GM10847 (cell line): ENCODE measurements around the gene MELK.

Experiments used
- POLR2A ChIP-seq: IDR thresholded peaks from 2 replicates; pipeline ENCODE4 v1.6.1; 2011; ENCODE audit not compliant: insufficient read length; ENCODE audit errors: extremely low read depth

MELK gene

DNA sequence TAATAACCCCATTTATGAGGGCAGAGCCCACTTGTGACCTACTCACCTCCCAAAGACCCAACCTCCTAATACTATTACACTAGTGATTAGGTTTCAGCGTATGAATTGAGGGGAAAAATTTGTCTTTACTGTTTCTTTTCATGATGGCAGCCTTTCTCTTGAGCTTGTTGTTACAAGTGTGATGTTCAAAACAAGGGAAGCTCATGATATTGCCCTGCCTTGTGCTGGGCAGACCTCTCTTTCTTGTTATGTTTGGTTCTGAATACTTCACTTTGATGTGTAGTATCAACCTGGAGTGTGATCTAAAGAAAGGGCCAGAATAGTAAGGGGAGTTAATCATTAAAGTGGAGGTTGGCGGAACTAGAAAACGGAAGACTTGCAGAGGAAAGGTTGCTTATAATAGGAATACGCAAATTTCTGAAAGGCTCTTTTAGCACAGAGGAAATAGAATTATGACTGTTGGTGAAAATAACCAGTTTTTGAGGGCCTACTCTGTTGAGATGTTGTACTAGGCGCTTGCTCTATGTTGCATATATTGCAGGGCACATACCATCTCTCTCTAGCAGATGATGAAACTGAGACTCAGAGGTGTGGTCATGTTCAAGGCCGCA is 68.2 kb downstream of the MELK start:
- TF ChIP-seq POLR2A = no peak

- no peak for TF ChIP-seq POLR2A
These were observed 70.1 kb downstream of the MELK start for GRCh38 chr9:36642817-36643216.

DNA sequence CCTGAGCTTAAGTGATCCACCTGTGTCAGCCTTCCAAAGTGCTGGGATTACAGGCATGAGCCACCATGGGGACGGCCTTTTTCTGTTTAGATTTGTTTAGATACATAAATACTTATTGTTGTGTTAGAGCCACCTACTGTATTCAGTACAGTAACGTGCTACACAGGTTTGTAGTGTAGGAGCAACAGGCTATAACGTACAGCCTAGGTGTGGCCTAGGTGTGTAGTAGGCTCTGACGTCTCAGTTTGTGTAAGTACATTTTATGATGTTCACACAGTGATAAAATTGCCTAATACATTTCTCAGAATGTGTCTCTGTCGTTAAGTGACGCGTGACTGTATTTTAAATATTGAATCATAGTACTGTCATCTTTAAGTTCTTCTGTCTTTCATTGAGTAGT is 84.1 kb downstream of the MELK start:
- no peak for TF ChIP-seq POLR2A

DNA sequence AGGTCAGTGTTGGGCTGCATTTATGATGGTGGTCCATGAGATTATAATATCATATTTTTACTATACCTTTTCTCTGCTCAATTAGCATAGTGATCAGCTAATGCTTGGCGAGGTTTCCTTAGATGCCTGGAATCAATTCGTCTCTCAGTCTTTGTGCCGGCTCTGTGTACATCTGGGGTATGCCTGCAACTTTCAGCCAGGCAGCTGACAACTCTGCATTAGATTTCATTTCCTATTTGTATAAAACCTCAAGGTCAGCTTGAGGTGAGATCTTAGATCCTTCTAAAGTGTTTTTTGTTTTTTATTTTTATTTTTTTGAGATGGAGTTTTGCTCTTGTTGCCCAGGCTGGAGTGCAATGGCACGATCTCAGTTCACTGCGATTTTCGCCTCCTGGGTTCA is 86.8 kb downstream of the MELK start:
- no peak for TF ChIP-seq POLR2A

DNA sequence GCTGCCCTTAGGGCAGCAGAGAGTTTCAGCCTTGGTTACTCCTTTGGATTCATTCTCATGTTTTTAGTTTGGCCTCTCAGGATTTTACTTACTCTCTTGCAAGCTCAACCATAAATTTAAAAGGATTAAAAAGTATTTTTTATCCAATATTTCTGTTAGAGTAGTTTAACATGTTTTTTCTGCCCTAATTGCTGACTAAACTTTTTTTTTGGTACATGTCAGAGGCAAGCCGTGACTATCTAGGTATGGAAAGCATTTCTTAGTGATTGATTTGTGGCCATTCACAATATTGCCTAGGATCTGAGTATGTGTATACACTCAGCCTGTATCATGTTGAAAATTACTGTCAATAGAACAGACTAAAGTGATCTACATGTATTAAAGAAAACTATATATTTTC is 92.1 kb downstream of the MELK start:
- no peak for TF ChIP-seq POLR2A

DNA sequence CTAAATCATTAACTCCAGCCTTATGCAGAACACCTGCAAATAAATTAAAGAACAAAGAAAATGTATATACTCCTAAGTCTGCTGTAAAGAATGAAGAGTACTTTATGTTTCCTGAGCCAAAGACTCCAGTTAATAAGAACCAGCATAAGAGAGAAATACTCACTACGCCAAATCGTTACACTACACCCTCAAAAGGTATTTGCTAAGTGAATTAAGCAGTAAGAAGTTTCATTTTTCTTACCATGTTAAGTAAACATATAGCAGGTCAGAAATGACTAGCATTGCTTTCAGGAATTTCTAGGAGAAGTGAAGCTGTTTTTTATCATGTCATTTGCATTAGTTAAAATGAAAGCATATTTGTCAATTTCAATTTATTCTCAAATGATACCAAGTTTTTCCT is 92.7 kb downstream of the MELK start:
- TF ChIP-seq POLR2A = no peak

- TF ChIP-seq POLR2A = no peak
These were observed 93.3 kb downstream of the MELK start for GRCh38 chr9:36665921-36666431.

GRCh38 chr9:36671561-36671960 is 98.9 kb downstream of the MELK start:
- TF ChIP-seq POLR2A = no peak

GRCh38 chr9:36676091-36676490 is 103.4 kb downstream of the MELK start:
- no peak for TF ChIP-seq POLR2A

DNA sequence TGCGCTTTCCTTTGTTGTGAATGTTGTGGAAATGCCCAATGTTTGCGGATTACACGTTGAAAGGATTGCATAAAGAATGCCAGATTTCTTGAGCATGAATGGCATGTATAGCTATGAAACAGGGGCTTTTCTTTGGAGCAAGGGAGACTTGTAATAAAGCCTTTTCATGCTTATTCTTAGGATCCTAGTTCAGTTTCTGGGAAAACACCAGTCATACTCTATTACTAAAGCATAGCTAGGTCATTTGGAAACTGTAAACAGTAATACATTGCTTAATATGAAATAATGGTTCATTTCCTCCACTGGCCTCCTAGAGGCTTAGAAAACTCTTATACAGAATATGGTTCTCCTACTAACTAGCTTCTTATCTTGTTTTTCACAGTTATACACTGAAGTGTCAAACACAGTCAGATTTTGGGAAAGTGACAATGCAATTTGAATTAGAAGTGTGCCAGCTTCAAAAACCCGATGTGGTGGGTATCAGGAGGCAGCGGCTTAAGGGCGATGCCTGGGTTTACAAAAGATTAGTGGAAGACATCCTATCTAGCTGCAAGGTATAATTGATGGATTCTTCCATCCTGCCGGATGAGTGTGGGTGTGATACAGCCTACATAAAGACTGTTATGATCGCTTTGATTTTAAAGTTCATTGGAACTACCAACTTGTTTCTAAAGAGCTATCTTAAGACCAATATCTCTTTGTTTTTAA is 104.2 kb downstream of the MELK start:
- TF ChIP-seq POLR2A = no peak

GRCh38 chr9:36677611-36678010 is 104.9 kb downstream of the MELK start:
- no peak for TF ChIP-seq POLR2A

DNA sequence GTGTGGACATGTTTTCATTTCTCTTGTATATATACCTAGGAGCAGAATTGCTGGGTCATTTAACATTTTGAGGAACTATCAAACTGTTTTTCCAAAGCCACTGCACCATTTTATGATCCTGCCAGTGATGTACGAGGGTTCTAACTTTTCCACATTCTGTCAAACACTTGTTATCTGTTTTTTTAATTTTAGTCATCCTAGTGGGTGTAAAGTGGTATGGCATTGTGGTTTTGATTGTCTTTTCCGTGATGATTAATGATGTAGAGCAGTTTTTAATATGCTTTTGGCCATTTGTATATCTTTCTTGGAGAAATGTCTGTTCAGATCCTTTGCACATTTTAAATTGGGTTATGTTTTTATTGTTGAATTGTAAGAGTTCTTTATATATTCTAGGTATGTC is 107.0 kb downstream of the MELK start:
- TF ChIP-seq POLR2A = no peak

- no peak for TF ChIP-seq POLR2A
These were observed 113.8 kb downstream of the MELK start for GRCh38 chr9:36686471-36686870.

DNA sequence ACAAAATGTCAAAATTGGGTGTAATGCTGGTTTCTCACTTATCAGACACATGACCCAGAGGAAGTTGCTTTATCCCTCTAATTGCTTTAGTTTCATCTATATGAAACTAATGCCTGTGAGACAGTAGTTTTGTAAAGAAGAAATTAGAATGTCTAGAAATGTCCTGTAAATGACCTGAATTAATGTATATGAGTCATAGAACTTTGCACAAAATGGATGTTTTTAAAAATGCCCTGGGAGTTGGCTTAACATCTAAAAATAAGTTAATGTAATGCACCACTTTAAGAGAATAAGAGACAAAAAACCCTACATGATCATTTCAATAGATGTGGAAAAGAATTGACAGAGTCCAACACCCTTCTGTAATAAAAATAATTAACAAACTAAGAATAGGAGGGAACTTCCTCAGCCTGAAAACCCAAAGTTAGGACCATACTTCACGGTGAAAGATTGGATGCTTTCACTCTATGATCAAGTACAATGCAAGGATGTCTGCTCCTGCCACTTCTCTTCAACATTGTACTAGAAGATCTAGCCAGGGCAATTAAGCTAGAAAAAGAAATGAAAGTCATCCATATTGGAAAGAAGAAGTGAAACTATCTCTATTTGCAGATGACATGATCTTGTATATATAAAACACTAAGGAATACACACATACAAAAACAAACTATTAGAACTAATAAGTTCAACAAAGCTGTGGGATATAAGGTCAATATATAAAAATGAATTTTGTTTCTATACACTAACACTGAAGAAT is 117.9 kb downstream of the MELK start:
- TF ChIP-seq POLR2A = no peak

DNA sequence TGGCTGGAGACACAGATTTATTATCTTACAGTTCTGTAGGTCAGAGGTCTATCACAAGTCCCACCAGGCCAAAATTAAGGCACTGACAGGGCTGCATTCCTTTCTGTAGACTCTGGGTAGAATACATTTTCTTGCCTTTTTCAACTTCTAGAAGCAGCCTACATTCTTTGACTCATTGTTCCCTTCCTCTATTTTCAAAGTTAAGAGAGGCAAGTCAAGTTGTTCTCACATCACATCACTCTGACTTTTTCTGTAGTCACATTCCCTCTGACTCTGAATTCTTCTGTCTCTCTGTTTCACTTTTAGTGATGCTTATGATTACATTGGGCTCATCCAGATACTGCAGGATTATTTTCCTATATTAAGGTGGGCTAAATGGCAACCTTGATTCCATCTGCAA is 119.0 kb downstream of the MELK start:
- no peak for TF ChIP-seq POLR2A

GRCh38 chr9:36698984-36699383 is 126.3 kb downstream of the MELK start:
- TF ChIP-seq POLR2A = no peak
